Forelimb muscle (tissue), 1 donor: ENCODE results near the gene NBAS. TPM values are rescaled to one million over a fixed set of nuclear protein-coding genes. Genes with fewer than 3 reads are reported as not detected.
A peak's percentile ranks its signal among the peaks of the same experiment; 100 is the strongest.

Experiments used
- DNase-seq: peaks from one replicate; pipeline ENCODE4 v3.0.0-alpha.2; 2013; ENCODE audit warnings: low read depth
- polyA plus RNA-seq: library from polyadenylated mRNA; unstranded; fragments of 120-200 nt; gene quantifications from one replicate; pipeline ENCODE4 v1.2.1, GENCODE V29; 2013; ENCODE audit not compliant: insufficient read length

Gene NBAS
- 37.5 TPM for polyA plus RNA-seq

DNA sequence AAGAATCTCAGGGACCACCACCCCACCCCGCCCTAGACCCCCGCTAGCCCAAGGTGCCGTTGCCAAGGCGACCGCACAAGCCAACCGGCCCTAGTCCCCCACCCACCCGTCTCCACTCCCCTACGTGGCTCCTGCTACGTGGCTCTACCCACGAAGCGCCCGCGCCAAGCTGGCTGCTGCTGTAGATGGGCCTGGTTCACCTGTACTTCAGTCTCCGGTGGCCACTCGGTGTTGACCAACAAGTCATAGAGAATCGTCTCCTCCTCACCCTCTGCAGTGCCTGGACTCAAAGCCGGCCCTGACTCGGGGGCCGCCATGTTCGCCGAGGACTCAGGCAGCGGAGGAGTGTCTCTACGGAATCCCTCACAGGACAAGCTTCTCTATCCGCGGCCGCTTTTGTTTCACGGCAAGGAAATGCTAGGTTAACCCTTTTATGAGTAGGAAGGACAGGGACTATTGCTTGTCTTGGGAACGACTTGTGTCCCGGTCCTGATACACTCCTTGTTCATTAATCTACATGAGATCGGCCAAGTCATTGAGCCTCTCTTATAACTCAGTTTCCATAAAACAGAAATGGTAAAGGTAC, at the start of gene NBAS:
Gene NBAS (minus strand): TSS at position 347 of the 586 bp plus-strand sequence. CDS start 30 bp downstream, at position 317.
- DNase-seq, result peak; percentile 83

DNA sequence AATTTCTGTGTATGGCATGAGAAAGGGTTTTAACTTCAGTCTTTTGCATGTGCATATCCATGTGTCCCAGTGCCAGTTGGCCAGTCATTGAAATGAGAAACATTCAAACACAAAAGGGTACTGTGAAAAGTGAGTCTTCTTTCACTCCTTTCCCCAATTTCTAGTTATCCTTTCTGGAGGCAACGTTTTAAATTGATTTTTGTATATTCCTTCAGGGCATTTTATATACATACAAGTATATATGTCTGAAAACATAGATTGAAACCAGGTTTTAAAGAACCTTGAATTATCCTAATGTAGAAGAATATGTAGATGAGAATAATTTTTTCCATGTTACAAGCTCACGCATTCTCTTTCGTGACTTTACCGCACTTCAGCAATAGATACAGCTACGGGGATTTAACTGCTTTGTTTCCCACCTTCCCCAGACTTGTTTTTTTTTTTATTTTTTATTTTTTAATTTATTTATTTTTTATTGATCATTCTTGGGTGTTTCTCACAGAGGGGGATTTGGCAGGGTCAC, 49.4 kb upstream of the NBAS start:
- no peak for DNase-seq

DNA sequence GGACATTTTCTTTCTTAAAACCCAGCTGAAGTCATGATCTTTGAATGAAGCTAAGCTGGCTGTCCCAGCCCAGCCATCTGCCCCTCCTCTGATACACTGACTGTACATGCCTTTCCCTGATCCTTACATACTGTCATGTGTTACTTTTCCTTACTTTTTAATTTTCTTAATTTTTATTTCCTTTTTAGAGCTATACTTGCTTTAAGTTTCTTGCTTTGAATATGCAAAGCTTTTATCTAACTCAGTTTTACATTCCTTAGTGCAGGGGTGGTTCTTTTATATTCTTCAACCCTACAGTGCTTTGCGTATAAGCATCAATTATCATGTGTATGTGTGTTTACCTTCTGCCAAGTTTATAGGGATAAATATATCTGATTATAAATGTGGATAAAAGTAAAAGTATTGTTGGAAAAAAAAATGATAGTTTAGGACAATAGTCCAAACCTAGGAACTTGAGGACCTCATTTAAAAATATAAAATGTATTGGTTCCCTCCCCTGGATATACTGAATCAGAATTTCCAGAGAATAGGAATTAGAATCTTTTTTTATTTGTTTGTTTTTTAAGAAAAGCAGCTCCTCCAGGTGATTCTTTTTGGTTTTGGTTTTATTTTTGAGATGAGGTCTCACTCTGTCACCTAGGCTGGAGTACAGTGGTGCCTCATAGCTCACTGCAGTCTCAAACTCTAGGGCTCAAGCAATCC, 48.4 kb upstream of the NBAS start:
- no peak for DNase-seq

DNA sequence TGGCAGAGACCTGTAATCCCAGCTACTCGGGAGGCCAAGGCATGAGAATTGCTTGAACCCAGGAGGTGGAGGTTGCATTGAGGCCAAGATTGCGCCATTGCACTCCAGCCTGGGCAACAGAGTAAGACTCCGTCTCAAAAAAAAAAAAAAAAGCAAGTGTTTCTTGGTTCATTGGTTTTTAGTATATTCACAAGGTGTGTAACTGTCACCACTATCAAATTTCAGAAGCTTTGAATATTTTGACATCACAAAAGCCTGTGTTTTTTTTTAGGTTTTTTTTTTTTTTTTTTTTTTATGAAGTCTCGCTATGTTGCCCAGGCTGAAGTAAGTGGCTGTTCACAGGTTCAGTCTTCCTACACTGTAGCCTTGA, 47.2 kb upstream of the NBAS start:
- DNase-seq, result no peak

DNA sequence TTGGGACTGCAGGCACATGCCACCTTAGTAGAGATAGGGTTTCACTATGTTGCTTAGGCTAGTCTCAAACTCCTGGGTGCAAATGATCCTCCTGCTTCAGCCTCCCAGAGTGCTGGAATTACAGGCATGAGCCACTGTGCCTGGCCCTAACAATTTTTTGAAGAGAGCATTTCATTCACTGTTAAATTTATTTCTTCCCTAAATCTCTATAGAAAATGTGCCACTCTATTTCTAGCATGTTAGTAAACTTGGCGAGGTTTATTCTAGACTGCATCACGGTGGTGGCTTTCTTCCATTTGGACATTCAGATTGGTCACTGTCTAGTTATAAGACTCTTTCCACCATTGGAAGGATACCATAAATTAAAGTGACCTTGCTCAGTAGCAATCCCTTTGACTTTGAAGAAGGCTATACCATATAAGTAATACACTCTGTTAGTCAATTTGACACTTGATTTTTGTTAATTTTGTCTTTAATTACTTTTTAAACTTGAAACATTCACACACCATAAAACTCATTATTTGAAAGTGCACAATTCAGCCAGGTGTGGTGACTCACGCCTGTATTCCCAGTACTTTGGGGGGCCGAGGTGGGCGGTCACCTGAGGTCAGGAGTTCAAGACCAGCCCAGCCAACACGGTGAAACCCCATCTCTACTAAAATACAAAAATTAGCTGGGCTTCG, 46.7 kb upstream of the NBAS start:
- DNase-seq, result no peak

DNA sequence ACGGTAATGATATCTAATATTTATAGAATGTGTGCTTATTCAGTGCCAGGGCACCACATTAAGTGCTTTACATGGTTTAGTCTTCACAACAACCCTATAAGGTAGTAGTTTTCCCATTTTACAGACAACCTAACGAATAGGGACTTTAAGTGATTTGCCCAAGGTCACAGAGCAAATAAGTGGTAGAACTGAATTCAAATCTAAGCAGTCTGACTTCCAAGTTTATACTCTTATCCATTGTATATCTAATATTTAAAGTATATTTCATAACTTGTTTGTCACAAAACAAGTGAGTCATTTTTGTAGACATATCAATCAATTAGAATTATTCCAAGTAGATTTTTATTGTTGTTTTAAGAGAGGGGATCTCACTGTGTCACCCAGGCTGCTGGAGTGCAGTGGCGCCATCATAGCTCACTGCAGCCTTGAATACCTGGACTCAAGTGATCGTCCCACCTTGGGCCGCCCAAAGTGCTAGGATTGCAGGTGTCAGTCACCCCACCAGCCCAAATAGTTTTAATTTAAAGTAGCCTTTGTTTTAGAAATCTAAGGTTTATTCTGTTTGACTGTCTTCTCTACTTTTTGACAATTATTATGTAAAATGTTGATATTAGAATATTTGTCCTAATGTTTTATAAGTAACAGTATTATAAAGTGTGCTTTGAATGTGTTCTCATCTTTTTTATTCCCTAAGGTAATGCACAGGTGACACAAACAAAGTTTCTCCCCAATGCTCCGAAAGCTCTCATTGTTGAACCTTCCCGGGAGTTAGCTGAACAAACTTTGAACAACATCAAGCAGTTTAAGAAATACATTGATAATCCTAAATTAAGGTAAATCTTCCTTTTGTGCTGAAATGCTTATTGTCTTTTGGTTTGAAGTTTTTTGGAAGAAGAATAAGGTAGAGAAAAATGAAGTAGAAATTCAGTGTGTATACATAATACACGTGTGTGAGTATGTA, 45.6 kb upstream of the NBAS start:
- no peak for DNase-seq

DNA sequence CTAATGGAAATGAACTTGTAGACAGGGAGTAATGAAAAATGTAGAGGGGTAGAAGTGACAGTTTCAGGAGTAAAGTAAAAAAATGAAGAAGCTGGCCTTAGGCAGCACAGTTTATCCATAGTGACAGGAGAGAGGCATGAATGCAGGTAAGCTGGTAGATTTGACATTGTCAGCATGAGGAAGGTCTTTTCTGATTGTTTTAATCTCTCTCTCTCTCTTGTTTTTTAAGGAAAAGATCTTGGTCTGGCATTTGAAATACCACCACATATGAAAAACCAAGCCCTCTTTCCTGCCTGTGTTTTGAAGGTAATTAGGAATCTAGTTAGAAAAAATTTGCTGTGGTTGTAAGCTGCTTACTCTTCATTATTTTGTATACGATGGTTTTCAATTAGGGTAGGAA, 44.6 kb upstream of the NBAS start:
- no peak for DNase-seq

DNA sequence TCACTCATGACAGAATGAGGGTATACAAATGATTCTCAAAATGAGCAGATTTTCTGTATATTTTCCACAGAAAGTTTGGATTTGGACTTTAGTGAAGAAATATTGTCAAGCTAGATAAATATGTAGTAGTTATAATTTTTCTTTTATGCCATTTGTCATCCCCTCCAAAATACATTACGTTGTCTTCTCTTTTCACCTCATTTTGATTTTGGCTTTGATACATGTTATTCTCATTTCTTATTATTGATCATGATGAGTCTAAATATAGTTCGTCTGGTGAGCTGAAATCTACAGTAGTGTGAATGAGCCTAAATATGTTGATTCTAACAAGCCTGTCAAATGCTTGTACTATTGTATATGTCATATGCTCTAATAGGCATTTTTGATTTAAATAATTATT, 42.8 kb upstream of the NBAS start:
- no peak for DNase-seq

DNA sequence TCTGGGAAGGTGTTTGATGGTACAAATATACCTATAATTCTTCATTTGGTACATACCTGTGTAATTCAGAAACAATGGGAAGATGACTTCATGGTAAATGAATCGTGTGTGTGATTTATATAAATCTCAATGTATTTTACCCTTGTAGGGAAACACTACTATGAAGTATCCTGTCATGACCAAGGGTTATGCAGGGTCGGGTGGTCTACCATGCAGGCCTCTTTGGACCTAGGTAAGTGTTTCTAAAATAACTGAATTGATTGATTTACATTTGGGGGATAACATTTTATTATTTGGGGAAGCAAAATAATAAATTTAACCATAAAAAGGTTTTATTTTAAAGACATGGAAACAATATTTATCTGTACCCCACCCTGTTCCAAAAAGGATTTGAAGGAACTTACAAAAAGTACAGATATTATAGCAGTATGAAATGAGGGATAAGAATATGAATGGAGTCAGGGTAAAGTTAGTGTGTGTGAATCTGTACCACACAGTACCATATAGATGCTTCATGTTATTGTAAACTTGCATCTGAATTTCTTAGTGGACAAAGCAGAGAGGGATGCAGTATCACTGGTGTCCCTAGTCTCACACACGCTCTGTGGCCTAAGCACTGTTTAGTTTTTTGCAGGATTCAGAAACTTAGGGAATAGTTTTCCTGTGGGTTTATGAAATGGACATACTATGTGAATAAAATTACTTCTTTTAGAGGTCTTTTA, 42.1 kb upstream of the NBAS start:
- no peak for DNase-seq

DNA sequence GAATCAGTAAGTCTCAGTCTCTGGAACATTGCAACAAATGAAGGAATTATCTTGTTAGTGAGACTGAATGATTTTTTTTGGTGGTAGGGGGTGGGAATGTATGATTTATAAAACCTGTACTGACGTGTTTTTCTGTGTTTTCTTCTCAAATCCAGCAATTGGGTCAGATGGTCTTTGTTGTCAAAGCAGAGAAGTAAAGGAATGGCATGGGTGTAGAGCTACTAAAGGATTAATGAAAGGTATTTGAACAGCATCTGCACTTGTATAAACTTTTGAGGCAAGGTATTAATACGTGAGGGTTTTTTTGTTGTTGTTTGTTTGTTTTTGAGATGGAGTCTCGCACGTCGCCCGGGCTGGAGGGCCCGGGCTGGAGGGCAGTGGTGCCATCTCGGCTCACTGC, 41.3 kb upstream of the NBAS start:
- no peak for DNase-seq

DNA sequence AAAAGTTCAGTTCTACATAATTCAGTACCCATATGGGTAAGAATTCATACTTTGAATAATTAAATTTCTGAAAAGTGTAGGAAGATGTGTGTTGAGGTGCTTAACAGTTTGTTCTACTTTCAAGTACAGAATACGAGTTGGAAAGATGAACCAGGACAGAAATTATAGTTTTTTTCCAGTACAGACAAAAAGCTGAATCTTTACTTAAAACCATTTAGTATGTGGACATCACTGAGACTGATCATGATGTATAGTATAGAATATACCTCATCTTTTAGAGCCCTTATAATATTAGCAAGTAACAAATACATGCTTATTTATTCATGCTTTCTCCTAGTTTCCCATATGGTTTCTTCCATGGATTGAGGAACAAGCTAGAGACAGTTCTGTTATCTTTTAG, 40.5 kb upstream of the NBAS start:
- no peak for DNase-seq

DNA sequence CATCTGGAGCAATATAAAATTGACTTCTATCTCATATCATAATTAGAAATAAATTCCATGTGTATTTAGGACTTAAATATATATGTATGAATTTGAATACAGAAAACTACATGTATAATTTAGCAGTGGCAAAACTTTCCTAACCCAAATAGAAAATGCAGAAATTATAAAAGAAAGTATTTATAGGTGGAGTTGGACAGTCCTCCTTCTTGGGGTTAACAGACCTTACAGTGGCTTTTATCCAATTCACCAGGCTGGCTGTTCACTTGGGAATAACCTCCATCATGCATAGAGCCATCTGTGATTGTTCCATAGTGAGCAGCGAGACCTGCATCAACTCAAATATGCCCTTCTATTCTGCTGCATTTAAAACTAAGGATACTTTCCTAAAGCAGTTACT, 38.9 kb upstream of the NBAS start:
- no peak for DNase-seq

DNA sequence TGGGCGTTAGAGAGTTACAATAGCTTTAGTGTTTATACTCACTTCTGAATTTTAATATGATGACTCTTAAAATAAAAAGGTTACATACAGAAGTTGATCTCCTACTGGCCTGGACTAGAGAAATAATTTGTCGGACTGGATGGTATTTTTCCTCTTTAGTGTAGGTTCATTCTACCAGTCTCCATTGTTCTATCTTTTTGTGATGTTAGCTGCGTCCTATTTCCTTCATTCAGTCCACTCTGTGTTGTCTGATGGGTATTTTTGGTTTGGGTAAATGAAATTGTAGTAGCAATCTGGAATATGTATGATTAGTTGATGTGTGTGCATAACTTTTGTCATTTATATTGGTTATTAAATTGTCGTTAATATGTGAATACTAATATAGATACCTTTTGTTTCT, 35.8 kb upstream of the NBAS start:
- DNase-seq, result no peak

DNA sequence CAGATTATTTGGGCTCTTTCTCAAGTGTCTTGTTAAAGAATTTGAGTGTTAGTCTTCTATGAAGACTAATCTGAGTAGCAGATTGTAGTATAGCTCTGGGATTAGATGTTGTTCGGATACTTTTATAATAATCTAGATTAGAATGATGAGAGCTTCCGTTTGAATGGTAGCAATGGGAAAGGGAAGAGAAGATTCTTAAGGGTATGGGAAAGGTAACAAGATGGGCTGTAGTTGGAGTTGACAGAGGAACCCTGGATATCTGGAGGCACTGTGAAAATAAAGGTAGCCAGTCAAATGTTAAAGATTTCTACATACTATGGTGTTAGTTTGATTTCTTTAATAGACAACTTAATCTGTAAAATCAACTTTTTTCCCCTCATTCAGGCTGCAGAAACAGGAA, 35.2 kb upstream of the NBAS start:
- DNase-seq, result no peak

DNA sequence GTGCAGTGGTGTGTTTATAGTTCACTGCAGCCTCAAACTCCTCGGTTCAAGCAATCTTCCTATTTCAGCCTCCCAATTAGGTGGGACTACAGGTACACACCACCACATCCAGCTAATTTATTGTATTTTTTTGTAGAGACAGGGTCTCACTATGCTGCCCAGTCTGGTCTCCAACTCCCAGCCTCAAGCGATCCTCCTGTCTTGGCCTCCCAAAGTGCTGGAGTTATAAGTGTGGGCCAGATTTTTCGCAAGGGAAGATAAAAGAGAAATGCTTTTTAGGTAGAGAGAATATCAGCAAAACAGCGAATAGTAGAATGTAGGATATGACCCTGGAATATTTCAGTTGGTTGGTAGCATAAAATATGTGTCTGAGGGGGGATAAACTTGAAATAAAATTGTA, 34.8 kb upstream of the NBAS start:
- DNase-seq, result no peak

DNA sequence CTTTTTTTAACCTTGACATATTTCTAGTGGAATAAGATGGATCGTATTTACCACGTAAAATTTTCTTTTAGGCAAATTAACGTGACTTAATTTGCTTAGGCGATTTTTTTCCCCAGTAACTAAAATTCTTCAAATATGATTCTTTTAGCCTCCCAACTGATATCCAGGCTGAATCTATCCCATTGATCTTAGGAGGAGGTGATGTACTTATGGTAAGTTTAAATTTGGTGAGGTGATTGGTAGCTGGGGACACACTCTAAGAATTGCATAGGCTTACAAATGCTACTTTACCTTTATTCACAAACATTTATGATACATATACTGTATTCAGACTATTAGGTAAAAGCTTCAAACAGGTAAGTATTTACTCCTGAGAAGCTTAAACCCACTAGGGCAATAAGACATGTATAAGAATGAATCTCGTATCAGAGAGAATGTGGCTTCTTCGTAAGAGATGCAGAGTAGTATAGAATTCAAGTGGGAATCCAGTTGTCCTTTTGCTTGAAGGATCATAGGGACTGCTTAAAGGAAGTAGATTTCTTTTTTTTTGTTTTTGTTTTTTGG, 34.3 kb upstream of the NBAS start:
- no peak for DNase-seq

DNA sequence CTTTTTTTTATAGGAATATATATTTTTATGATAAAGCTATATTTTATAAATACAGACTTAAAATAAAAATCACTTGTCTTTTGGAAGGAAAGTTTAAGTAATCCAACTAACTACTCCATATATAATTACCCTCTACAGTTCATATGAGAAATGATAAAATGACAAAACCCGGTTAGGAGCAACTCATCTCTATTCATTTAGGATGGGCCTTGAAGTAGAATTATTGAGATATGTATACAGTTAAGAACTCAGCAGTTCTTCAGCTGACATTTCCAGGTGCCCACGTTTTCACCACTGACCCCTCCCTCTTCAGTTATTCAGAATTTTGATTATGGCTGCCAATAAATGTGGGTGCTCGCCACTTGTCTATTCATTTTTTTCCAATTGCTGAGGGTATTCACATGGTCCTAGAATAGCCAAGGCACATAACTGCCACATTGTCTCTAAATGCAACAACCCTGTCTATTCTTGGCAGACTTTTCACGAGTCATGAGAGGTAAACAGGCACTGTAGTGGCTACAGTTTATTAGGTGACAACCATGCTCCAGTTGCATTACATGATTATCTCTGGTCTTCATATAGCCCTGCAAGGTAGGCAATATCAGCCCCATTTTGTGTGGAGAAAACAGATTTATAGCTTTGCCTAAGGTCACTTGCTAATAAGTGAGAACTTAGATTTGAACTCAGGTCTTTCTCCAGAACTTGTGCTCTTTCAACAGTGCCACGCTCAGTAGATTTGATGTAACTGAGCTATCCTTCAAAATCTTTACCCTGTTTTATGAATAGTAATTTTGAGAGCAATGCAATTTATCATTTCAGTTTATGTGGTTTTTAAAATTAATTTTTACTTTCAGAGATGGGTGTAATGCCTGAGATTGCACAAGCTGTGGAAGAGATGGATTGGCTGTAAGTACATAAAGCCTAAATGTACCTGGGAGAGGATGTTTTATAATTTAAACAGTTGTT, 33.4 kb upstream of the NBAS start:
- no peak for DNase-seq

DNA sequence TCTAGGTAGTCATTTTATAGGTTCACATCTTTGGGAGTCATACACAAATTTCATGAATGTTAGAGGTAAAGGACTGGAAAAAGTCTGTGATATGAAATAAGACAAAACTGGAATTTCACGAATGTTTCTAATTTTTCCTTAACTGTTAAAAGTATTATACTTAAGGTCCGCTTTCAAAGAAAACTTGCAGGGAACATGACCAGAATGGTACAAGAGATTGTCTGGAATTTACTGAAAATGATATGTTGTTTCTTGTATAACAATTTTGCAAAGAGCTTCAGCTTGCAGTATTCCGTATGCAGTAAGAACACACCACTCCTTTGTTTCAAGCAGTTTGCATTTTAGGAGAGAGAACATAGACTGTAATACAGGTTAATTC, 32.2 kb upstream of the NBAS start:
- DNase-seq, result no peak

DNA sequence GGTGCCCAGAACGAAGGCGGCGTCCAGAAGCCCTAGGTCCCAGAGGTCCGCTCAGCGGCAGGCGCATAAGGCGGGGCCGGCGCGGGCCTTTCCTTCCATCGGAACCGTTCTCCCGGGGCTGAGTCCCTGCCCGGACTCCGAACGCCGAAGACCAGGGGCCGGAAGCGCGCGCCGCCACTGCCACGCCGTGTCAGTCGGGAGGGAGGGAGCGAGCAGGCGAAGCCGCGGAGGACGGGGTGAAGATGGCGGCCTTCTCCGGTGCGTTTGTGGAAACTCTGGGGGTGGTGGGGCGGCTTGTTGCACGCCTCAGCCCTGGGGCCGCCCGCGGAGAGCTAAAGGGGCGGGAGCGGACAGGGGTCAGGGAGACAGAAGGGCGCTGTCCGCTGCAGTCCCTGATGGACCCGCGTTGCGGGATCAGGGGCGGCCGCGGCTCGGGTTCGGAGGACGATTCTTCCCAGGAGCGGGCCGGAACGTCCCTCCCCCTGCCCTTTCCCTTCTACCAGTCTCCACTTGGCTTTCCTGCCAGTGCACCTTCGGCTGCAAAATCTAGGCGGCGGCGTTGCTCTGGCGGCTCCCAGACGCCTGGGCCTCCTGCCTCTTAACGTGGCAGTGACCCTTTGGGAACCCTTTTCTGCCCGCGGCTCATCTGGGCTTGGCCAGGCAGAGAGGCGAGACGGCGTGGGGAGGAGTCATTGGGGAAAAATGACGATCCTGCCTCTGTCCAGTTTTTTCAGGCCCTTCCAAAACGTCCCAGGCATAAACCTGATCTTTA, 30.7 kb upstream of the NBAS start, which contains the start of gene DDX1:
Gene DDX1 (plus strand): TSS at position 177 of the 772 bp plus-strand sequence. CDS start 66 bp downstream, at position 243.
- DNase-seq, result no peak
